ENCODE measurements around the gene CFAP74. TPM values are rescaled to one million over a fixed set of nuclear protein-coding genes. Genes with fewer than 3 reads are reported as not detected.
A peak's percentile ranks its signal among the peaks of the same experiment; 100 is the strongest.

CFAP74 gene
- total RNA-seq, 2 donors from 2014 or later, result 9.1 TPM; not detected in 1

DNA sequence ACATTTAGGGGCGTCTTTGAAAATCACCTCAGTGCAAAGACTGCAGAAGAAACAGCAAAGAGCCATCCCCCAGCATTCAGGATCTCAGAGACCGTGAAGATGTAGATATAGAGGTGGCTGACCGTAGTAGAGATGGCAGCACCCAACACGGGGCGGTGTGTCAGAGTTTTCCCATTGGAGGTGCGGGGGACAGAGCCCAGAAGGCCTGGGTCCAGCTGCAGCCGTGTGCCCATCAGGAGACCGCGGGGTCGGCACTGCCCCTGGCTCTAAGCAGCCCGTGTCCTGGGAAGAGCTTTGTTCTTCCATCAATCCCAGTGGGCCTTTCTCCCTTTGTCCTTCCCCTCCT, 16.7 kb upstream of the CFAP74 start:
- H3K36me3 ChIP-seq, result no peaks in the 10 kb centered on the region
- peaks cover 26% of the 10 kb centered on the region for H3K27me3 ChIP-seq (replicated peaks; ENCODE audit: insufficient read depth)
- no peak for DNase-seq (ENCODE audit: low spot score)
- H3K4me1 ChIP-seq (replicated peaks), result no peaks in the 10 kb centered on the region
- H3K9me3 ChIP-seq, result no peaks in the 10 kb centered on the region
- intact Hi-C loops (cut with DNase I), result no loop called here
- TF ChIP-seq, protein P1, sequence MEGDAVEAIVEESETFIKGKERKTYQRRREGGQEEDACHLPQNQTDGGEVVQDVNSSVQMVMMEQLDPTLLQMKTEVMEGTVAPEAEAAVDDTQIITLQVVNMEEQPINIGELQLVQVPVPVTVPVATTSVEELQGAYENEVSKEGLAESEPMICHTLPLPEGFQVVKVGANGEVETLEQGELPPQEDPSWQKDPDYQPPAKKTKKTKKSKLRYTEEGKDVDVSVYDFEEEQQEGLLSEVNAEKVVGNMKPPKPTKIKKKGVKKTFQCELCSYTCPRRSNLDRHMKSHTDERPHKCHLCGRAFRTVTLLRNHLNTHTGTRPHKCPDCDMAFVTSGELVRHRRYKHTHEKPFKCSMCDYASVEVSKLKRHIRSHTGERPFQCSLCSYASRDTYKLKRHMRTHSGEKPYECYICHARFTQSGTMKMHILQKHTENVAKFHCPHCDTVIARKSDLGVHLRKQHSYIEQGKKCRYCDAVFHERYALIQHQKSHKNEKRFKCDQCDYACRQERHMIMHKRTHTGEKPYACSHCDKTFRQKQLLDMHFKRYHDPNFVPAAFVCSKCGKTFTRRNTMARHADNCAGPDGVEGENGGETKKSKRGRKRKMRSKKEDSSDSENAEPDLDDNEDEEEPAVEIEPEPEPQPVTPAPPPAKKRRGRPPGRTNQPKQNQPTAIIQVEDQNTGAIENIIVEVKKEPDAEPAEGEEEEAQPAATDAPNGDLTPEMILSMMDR (IDR thresholded peaks at IDR 0.05), result no peak
- TF ChIP-seq POLR2AphosphoS5 (IDR thresholded peaks at IDR 0.05), result no peak
- no peak for TF ChIP-seq POLR2A (IDR thresholded peaks at IDR 0.05)
- 78% methylated on average over 11 of the region's 11 CpGs for WGBS
- no peak overlapping the region for H3K27ac ChIP-seq
- no peak overlapping the region for H3K4me3 ChIP-seq

DNA sequence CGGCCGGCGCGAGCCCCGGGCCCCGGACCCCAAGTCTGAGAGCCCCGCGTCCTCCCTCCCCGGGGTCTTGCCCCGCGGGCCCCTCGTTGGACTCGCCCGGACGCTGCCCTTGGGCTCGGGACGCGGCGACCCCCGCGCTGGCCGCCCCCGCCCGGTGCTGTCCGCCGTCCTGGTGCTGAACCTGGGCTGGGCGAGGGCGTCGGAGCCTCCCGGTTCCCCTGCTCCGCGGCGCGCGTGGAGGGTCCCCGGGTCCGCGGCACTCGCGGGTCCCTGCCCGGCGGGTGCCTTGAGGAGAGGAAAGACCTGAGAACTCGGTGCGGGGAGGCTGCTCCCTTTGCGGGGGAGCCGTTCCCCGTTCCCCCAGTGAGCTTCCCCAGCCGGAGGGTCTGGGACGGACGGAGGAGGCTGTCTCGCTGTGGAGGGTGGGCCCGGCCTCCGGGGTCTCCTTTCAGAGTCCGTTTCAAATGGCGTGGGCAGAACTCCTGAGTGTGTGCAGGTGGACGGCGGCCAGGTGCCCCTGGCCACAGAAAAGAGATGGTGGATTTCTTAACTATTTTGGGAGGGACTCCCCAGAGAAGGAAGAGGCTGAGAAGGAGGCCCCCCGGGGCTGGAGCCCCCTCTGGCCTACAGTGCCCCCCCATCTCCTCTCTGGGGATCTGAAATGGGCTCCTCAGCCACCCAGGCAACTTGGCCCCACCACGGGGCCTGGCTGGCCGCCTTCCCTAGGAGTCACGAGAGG, 16.2 kb upstream of the CFAP74 start:
- Histone ChIP-seq H3K9me3 (no peaks in the 10 kb centered on the region), H3K27me3 (replicated peaks; ENCODE audit: insufficient read depth) (peaks cover 26% of the 10 kb centered on the region), H3K27ac (no peak overlapping the region), H3K36me3 (no peaks in the 10 kb centered on the region), H3K4me3 (peak overlapping the region; percentile 14 to 36), H3K4me1 (replicated peaks) (no peaks in the 10 kb centered on the region)
- DNase-seq (ENCODE audit: low spot score), result no peak
- TF ChIP-seq POLR2A (IDR thresholded peaks at IDR 0.05), result no peak
- WGBS, result 21% methylated on average over 20 of the region's 61 CpGs
- intact Hi-C loops (cut with DNase I), result no loop called here

- Histone ChIP-seq H3K27me3 (replicated peaks; ENCODE audit: insufficient read depth) (peaks cover 25% of the 10 kb centered on the region), H3K4me1 (replicated peaks) (no peaks in the 10 kb centered on the region), H3K9me3 (no peaks in the 10 kb centered on the region), H3K4me3 (peak within 1 kb of the TSS; percentile 14 to 36), H3K36me3 (no peaks in the 10 kb centered on the region), H3K27ac (no peak within 1 kb of the TSS)
- DNase-seq (ENCODE audit: low spot score), result no peak
- 1% methylated on average over 40 of the region's 60 CpGs for WGBS
- TF ChIP-seq, protein P1 (IDR thresholded peaks at IDR 0.05), result no peak
- intact Hi-C loops (cut with DNase I), result no loop called here
Observed at GRCh38 chr1:2019172-2019543, 15.6 kb upstream of the CFAP74 start, which contains the start of gene GABRD. Gene GABRD (plus strand): TSS chr1:2019345. CDS start chr1:2019424, 79 bp downstream.

DNA sequence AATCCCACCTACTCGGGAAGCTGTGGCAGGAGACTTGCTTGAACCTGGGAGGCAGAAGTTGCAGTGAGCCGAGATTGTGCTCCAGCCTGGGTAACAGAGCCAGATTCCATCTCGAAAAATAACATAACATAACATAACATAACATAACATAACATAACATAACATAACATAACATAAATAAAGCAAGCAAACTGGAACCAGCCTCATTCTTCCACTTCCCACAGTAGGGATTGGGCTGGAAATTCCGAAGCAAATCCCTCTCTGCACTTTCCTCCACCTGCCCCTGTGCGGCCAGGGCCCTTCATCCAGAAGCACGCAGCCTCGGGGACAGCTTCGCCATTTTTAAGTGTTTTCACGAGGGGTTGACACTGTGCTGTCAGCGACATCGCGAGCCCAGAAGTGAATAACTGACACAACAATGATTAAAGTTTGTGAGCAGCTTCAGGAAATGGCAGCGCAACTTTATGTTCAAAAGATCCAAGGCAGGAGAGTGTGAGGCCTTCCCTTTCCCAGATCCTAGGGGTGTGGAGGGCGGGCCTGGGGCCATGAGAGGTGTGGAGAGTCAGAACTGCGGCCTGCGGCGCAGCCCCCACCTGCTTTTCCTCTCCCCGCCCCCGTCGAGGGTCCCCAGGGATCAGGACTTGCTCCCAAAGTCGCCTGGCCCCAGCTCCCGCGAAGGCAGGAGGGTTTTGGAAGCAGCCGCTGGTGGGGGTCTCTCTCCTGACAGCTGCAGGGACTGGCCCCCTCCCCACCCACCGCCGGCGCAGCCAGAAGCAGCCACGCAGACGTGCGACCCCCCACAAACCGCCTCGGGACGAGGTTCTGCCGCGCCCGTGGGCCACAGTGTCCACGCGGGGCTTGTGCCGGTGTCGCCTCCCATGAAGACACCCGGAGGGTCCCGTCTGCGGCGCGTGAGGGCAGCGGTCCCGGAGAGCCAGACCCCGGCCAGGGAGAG, 14.9 kb upstream of the CFAP74 start:
- no peak for DNase-seq (ENCODE audit: low spot score)
- TF ChIP-seq POLR2AphosphoS5 (IDR thresholded peaks at IDR 0.05), result no peak
- no peak for TF ChIP-seq POLR2A (IDR thresholded peaks at IDR 0.05)
- TF ChIP-seq, protein P1 (IDR thresholded peaks at IDR 0.05), result no peak
- intact Hi-C loops (cut with DNase I), result no loop called here
- Histone ChIP-seq H3K4me3 (no peak overlapping the region), H3K27ac (no peak overlapping the region), H3K27me3 (replicated peaks; ENCODE audit: insufficient read depth) (peaks cover 22% of the 10 kb centered on the region), H3K36me3 (no peaks in the 10 kb centered on the region), H3K4me1 (replicated peaks) (no peaks in the 10 kb centered on the region), H3K9me3 (no peaks in the 10 kb centered on the region)
- WGBS, result 26% methylated on average over 25 of the region's 48 CpGs

GRCh38 chr1:2016123-2016522, 12.5 kb upstream of the CFAP74 start:
- H3K4me1 ChIP-seq (replicated peaks), result no peaks in the 10 kb centered on the region
- H3K36me3 ChIP-seq, result no peaks in the 10 kb centered on the region
- DNase-seq (ENCODE audit: low spot score), result no peak
- H3K27me3 ChIP-seq (replicated peaks; ENCODE audit: insufficient read depth), result peaks cover 11% of the 10 kb centered on the region
- TF ChIP-seq POLR2AphosphoS5 (IDR thresholded peaks at IDR 0.05) (no peak), POLR2A (IDR thresholded peaks at IDR 0.05) (no peak)
- TF ChIP-seq, protein P1 (IDR thresholded peaks at IDR 0.05), result no peak
- intact Hi-C loops (cut with DNase I), result no loop called here
- WGBS, result 83% methylated on average over 8 of the region's 9 CpGs
- no peak overlapping the region for H3K4me3 ChIP-seq
- H3K9me3 ChIP-seq, result no peaks in the 10 kb centered on the region
- H3K27ac ChIP-seq, result no peak overlapping the region
